H9 (cell line): Measurements from ENCODE around the gene ZNF547. TPM values are rescaled to one million over a fixed set of nuclear protein-coding genes. Genes with fewer than 3 reads are reported as not detected.

Source experiments
- DNase-seq: peaks from one replicate; pipeline ENCODE4 v3.0.0-alpha.2; 2017
- H2AFZ ChIP-seq: one replicate; pipeline ENCODE4 v1.6.1; 2013; ENCODE audit warnings: mild to moderate bottlenecking, low read length, control low read depth, moderate library complexity
- H2AK5ac ChIP-seq: 2 replicates; pipeline ENCODE4 v1.6.1; 2013; ENCODE audit warnings: low read length, control low read depth, mixed read lengths; ENCODE audit not compliant: insufficient read length
- H2BK120ac ChIP-seq: one replicate; pipeline ENCODE4 v1.6.1; 2013; ENCODE audit warnings: low read depth, mild to moderate bottlenecking, low read length, control low read depth, inconsistent platforms; ENCODE audit not compliant: poor library complexity, severe bottlenecking
- H2BK12ac ChIP-seq: 2 replicates; pipeline ENCODE4 v1.6.1; 2013; ENCODE audit warnings: low read length, control low read depth, mixed read lengths, low read depth; ENCODE audit not compliant: insufficient read length
- H2BK15ac ChIP-seq: 2 replicates; pipeline ENCODE4 v1.6.1; 2013; ENCODE audit warnings: low read depth, low read length, control low read depth
- H2BK20ac ChIP-seq: one replicate; pipeline ENCODE4 v1.6.1; 2013; ENCODE audit warnings: low read depth, mild to moderate bottlenecking, low read length, control low read depth, inconsistent platforms; ENCODE audit not compliant: poor library complexity, severe bottlenecking
- H2BK5ac ChIP-seq: 2 replicates; pipeline ENCODE4 v1.6.1; 2013; ENCODE audit warnings: low read length, control low read depth, mixed read lengths; ENCODE audit not compliant: insufficient read length
- H3K14ac ChIP-seq: 2 replicates; pipeline ENCODE4 v1.6.1; 2013; ENCODE audit warnings: low read length, control low read depth; ENCODE audit not compliant: insufficient read depth
- H3K18ac ChIP-seq: 2 replicates; pipeline ENCODE4 v1.6.1; 2013; ENCODE audit warnings: low read depth, mild to moderate bottlenecking, mixed read lengths, low read length, control low read depth; ENCODE audit not compliant: insufficient read length
- H3K23ac ChIP-seq: 2 replicates; pipeline ENCODE4 v1.6.1; 2013; ENCODE audit warnings: low read length, control low read depth, mixed read lengths, low read depth; ENCODE audit not compliant: insufficient read length
- H3K23me2 ChIP-seq: 2 replicates; pipeline ENCODE4 v1.6.1; 2013; ENCODE audit warnings: low read depth, mild to moderate bottlenecking, mixed read lengths, low read length, control low read depth; ENCODE audit not compliant: insufficient read length, poor library complexity, severe bottlenecking
- H3K27ac ChIP-seq: 2 replicates; pipeline ENCODE4 v1.5.1; 2013; ENCODE audit warnings: low read length, control low read depth, mixed read lengths, low read depth; ENCODE audit not compliant: insufficient read length
- H3K27me3 ChIP-seq: 2 replicates; pipeline ENCODE4 v1.6.1; 2013; ENCODE audit warnings: low read length, control low read depth, inconsistent platforms; ENCODE audit not compliant: insufficient read depth
- H3K4ac ChIP-seq: 2 replicates; pipeline ENCODE4 v1.6.1; 2013; ENCODE audit warnings: low read depth, mild to moderate bottlenecking, control low read depth, inconsistent platforms, low read length, moderate library complexity
- H3K4me1 ChIP-seq: 2 replicates; pipeline ENCODE4 v1.6.1; 2013; ENCODE audit warnings: low read length, control low read depth, inconsistent platforms; ENCODE audit not compliant: insufficient read depth
- H3K4me2 ChIP-seq: 2 replicates; pipeline ENCODE4 v1.6.1; 2013; ENCODE audit warnings: low read length, control low read depth, mixed read lengths; ENCODE audit not compliant: insufficient read length, insufficient read depth
- H3K56ac ChIP-seq: 2 replicates; pipeline ENCODE4 v1.6.1; 2013; ENCODE audit warnings: low read depth, mild to moderate bottlenecking, mixed read lengths, low read length, control low read depth; ENCODE audit not compliant: insufficient read length
- H3K79me1 ChIP-seq: 2 replicates; pipeline ENCODE4 v1.6.1; 2013; ENCODE audit warnings: low read depth, mild to moderate bottlenecking, moderate library complexity, low read length, control low read depth, inconsistent platforms; ENCODE audit not compliant: insufficient read depth, poor library complexity, severe bottlenecking
- H3K79me2 ChIP-seq: 2 replicates; pipeline ENCODE4 v1.6.1; 2013; ENCODE audit warnings: low read length, control low read depth, inconsistent platforms; ENCODE audit not compliant: insufficient read depth
- H3K9ac ChIP-seq: 2 replicates; pipeline ENCODE4 v1.6.1; 2013; ENCODE audit warnings: low read length, control low read depth, mixed read lengths; ENCODE audit not compliant: insufficient read length; ENCODE audit errors: extremely low read depth
- H3K9me3 ChIP-seq: one replicate; pipeline ENCODE4 v1.6.1; 2013; ENCODE audit warnings: low read depth, low read length, inconsistent platforms; ENCODE audit not compliant: control insufficient read depth
- H3T11ph ChIP-seq: one replicate; pipeline ENCODE4 v1.6.1; 2013; ENCODE audit warnings: mild to moderate bottlenecking, low read length, control low read depth, inconsistent platforms
- H4K20me1 ChIP-seq: one replicate; pipeline ENCODE4 v1.6.1; 2013; ENCODE audit not compliant: control insufficient read depth, insufficient read length, insufficient read depth
- H4K5ac ChIP-seq: 2 replicates; pipeline ENCODE4 v1.6.1; 2013; ENCODE audit warnings: low read depth, mild to moderate bottlenecking, mixed read lengths, low read length, control low read depth; ENCODE audit not compliant: insufficient read length
- H4K8ac ChIP-seq: replicated peaks from 2 replicates; pipeline ENCODE4 v1.6.1; 2013; ENCODE audit warnings: low read length, control low read depth, mixed read lengths, low read depth; ENCODE audit not compliant: insufficient read length
- H4K91ac ChIP-seq: 2 replicates; pipeline ENCODE4 v1.6.1; 2013; ENCODE audit warnings: low read depth, mild to moderate bottlenecking, moderate library complexity, mixed read lengths, low read length, control low read depth; ENCODE audit not compliant: insufficient read length
- H3K27ac Mint-ChIP-seq, 3 experiments: 2 replicates in 2 of 3; 3 replicates in 1 of 3; pipeline ENCODE4 v1.8.0; 2020 to 2021; ENCODE audit warnings: mixed read lengths in 3 of 3, mild to moderate bottlenecking in 1 of 3, moderate library complexity in 1 of 3
- H3K27me3 Mint-ChIP-seq: 2 replicates; pipeline ENCODE4 v1.8.0; 2021; ENCODE audit warnings: low read depth, mild to moderate bottlenecking, moderate library complexity, mixed read lengths
- H3K36me3 Mint-ChIP-seq, 3 experiments: 2 replicates in 2 of 3; 3 replicates in 1 of 3; pipeline ENCODE4 v1.8.0; 2020 to 2021; ENCODE audit warnings: low read depth in 3 of 3, mixed read lengths in 3 of 3; ENCODE audit not compliant: insufficient read depth in 1 of 3
- H3K4me1 Mint-ChIP-seq, 2 experiments: 2 replicates each; pipeline ENCODE4 v1.8.0; 2020; ENCODE audit warnings: mixed read lengths in 2 of 2
- H3K4me3 Mint-ChIP-seq, 2 experiments: 2 replicates in 1 of 2; 3 replicates in 1 of 2; pipeline ENCODE4 v1.8.0; 2020 to 2021; ENCODE audit warnings: mild to moderate bottlenecking in 2 of 2, mixed read lengths in 2 of 2, moderate library complexity in 1 of 2
- H3K9me3 Mint-ChIP-seq, 2 experiments: 2 replicates in 1 of 2; 3 replicates in 1 of 2; pipeline ENCODE4 v1.8.0; 2020; ENCODE audit warnings: mild to moderate bottlenecking in 2 of 2, mixed read lengths in 2 of 2, moderate library complexity in 1 of 2
- WGBS: extraction: QIAGEN DNeasy Blood & Tissue Kit; methylation state at CpG from one replicate; pipeline ENCODE4 v1.1.7; 2013; ENCODE audit warnings: missing lambda C conversion rate, low lambda C conversion rate, mixed read lengths; ENCODE audit not compliant: insufficient read length; ENCODE audit errors: extremely low coverage; 5-methylcytosine and 5-hydroxymethylcytosine counted together
- total RNA-seq: library from RNA; stranded (reverse); gene quantifications from 2 replicates; pipeline ENCODE4 v1.2.1, GENCODE V29; 2021
- TF ChIP-seq, protein P1 (sequence below): fragments of 200-600 bp; sonication (generic); conservative IDR thresholded peaks from 3 replicates; pipeline ENCODE4 v1.8.0; 2021; ENCODE audit warnings: antibody characterized with exemption, mild to moderate bottlenecking

The ZNF547 gene
- total RNA-seq, 1 experiment from 2014 or later: 3.8 TPM

DNA sequence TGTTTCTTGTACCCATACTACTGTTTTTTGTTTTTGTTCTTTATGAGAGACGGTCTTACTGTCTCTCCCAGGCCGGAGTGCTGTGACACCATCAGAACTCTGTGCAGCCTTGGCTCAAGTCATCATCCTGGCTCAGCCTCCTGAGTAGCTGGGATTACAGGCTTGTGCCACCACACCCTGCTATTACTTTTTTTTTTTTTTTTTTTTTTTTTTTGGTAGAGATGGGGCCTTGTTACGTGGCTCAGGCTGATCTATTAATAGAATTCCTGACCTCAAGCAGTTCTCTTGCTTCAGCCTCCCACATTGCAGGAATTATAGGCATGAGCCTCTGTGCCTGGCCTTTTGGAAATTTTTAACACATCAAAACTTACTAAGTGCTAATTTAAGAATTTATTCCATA is 15.2 kb upstream of the ZNF547 start:
- H2BK12ac ChIP-seq: no peak overlapping the region
- H3K9me3 ChIP-seq: no peaks in the 10 kb centered on the region
- H3K27me3 Mint-ChIP-seq: peaks cover 13% of the 10 kb centered on the region
- no peaks in the 10 kb centered on the region for H3K4me1 ChIP-seq
- H3K23me2 ChIP-seq: peaks cover 7% of the 10 kb centered on the region
- H2AK5ac ChIP-seq: no peak overlapping the region
- H4K91ac ChIP-seq: no peak overlapping the region
- WGBS: no CpG with 5 or more reads among the region's 3 CpGs
- H2BK5ac ChIP-seq: no peak overlapping the region
- no peaks in the 10 kb centered on the region for H3K9me3 Mint-ChIP-seq
- no peak overlapping the region for H3T11ph ChIP-seq
- no peak overlapping the region for H3K9ac ChIP-seq
- no peak overlapping the region for H3K14ac ChIP-seq
- no peak overlapping the region for H3K4me3 Mint-ChIP-seq
- H3K36me3 Mint-ChIP-seq: peaks cover 2 to 10% (median 2%) of the 10 kb centered on the region in 3 experiments; a peak in 4 of 7 replicates
- TF ChIP-seq, protein P1, sequence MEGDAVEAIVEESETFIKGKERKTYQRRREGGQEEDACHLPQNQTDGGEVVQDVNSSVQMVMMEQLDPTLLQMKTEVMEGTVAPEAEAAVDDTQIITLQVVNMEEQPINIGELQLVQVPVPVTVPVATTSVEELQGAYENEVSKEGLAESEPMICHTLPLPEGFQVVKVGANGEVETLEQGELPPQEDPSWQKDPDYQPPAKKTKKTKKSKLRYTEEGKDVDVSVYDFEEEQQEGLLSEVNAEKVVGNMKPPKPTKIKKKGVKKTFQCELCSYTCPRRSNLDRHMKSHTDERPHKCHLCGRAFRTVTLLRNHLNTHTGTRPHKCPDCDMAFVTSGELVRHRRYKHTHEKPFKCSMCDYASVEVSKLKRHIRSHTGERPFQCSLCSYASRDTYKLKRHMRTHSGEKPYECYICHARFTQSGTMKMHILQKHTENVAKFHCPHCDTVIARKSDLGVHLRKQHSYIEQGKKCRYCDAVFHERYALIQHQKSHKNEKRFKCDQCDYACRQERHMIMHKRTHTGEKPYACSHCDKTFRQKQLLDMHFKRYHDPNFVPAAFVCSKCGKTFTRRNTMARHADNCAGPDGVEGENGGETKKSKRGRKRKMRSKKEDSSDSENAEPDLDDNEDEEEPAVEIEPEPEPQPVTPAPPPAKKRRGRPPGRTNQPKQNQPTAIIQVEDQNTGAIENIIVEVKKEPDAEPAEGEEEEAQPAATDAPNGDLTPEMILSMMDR: no peak
- DNase-seq: no peak
- no peaks in the 10 kb centered on the region for H4K20me1 ChIP-seq
- H3K4ac ChIP-seq: no peak overlapping the region
- peaks cover 12 to 20% of the 10 kb centered on the region in 2 experiments for H3K4me1 Mint-ChIP-seq
- no peak overlapping the region for H2BK20ac ChIP-seq
- no peak overlapping the region for H2AFZ ChIP-seq
- no peak overlapping the region for H3K56ac ChIP-seq
- H2BK120ac ChIP-seq: no peak overlapping the region
- H4K5ac ChIP-seq: no peak overlapping the region
- H3K23ac ChIP-seq: no peak overlapping the region
- H4K8ac ChIP-seq: no peak overlapping the region
- peaks cover 3% of the 10 kb centered on the region for H3K79me1 ChIP-seq
- no peak overlapping the region for H3K4me2 ChIP-seq
- no peak overlapping the region for H3K18ac ChIP-seq
- no peak overlapping the region for H2BK15ac ChIP-seq
- no peaks in the 10 kb centered on the region for H3K27me3 ChIP-seq
- H3K79me2 ChIP-seq: peaks cover 13% of the 10 kb centered on the region; the same call in 1 of the 2 replicates
- no peak overlapping the region for H3K27ac ChIP-seq
- H3K27ac Mint-ChIP-seq: no peak overlapping the region
